GM23248 (cell line): ENCODE data around the gene CRACDL.

Experiments
- EZH2 ChIP-seq: fragments of 200-600 bp; sonication (generic); IDR thresholded peaks from 2 replicates; pipeline ENCODE4 v1.6.1; 2018; ENCODE audit warnings: antibody characterized with exemption, mild to moderate bottlenecking; ENCODE audit not compliant: insufficient read depth, poor library complexity, severe bottlenecking
- EZH2phosphoT487 ChIP-seq: fragments of 200-600 bp; sonication (generic); IDR thresholded peaks from 2 replicates; pipeline ENCODE4 v1.6.1; 2018; ENCODE audit warnings: antibody characterized with exemption, moderate library complexity, mild to moderate bottlenecking, low read depth; ENCODE audit not compliant: insufficient read depth

GRCh38 chr2:98866033-98866432, 70.0 kb downstream of the CRACDL start:
- TF ChIP-seq EZH2, result no peak
- TF ChIP-seq EZH2phosphoT487, result no peak
